SK-N-SH (cell line): ENCODE data around the gene TTLL6. TPM values are rescaled to one million over a fixed set of nuclear protein-coding genes. Genes with fewer than 3 reads are reported as not detected.

Source experiments
- CTCF ChIA-PET: fragments of 300-600, 350-600 bp; formaldehyde crosslinking; extraction: SDS; loops from one replicate; lab custom pipeline; 2021; lab: Yijun Ruan, JAX
- POLR2A ChIA-PET: fragments of 350-600 bp; sonication (Branson Sonifier 250); formaldehyde crosslinking; extraction: SDS; loops from one replicate; lab custom pipeline; 2020; ENCODE audit warnings: antibody characterized with exemption, inconsistent platforms; lab: Yijun Ruan, JAX
- DNase-seq: peaks from one replicate; pipeline ENCODE4 v3.0.0; 2012
- H2AFZ ChIP-seq: fragments of 200-600 bp; sonication (generic); 2 replicates; pipeline ENCODE4 v1.8.1; 2016; ENCODE audit warnings: antibody characterized with exemption, mild to moderate bottlenecking, low read depth
- H3F3A ChIP-seq: fragments of 200-600 bp; sonication (generic); replicated peaks from 2 replicates; pipeline ENCODE3; 2016; ENCODE audit warnings: antibody characterized with exemption, mild to moderate bottlenecking; ENCODE audit not compliant: insufficient read depth
- H3K27ac ChIP-seq, 2 experiments: fragments of 200-500 bp in 1 of 2; fragments of 200-600 bp in 1 of 2; sonication (Bioruptor generic) in 1 of 2; sonication (generic), shearing (Covaris generic) in 1 of 2; 2 replicates each; pipeline versions ENCODE4 v1.5.1 to v1.6.1; 2014 to 2016; ENCODE audit warnings: low read depth in 2 of 2, inconsistent platforms in 1 of 2, low read length in 1 of 2, mild to moderate bottlenecking in 1 of 2, mixed read lengths in 1 of 2
- H3K27me3 ChIP-seq: fragments of 200-600 bp; sonication (generic), shearing (Covaris generic); 2 replicates; pipeline ENCODE4 v1.6.1; 2016; ENCODE audit warnings: mixed run types; ENCODE audit not compliant: insufficient read depth
- H3K36me3 ChIP-seq, 2 experiments: fragments of 200-500 bp in 1 of 2; fragments of 200-600 bp in 1 of 2; sonication (Bioruptor generic) in 1 of 2; sonication (generic) in 1 of 2; replicated peaks in 1 of 2; 2 replicates each; pipeline versions ENCODE3 to v1.5.1; 2014 to 2016; ENCODE audit warnings: low read length in 1 of 2, mild to moderate bottlenecking in 1 of 2; ENCODE audit not compliant: insufficient read depth in 2 of 2, control insufficient read depth in 1 of 2
- H3K4me1 ChIP-seq, 2 experiments: fragments of 200-500 bp in 1 of 2; fragments of 200-600 bp in 1 of 2; sonication (Bioruptor generic) in 1 of 2; sonication (generic), shearing (Covaris generic) in 1 of 2; 2 replicates each; pipeline versions ENCODE4 v1.5.1 to v1.6.1; 2014 to 2016; ENCODE audit warnings: low read depth in 1 of 2, low read length in 1 of 2, mixed run types in 1 of 2; ENCODE audit not compliant: insufficient read depth in 2 of 2, control insufficient read depth in 1 of 2
- H3K4me2 ChIP-seq: fragments of 200-600 bp; sonication (generic), shearing (Covaris generic); 2 replicates; pipeline ENCODE4 v1.6.1; 2017; ENCODE audit warnings: mixed run types
- H3K4me3 ChIP-seq, 2 experiments: fragments of 200-500 bp in 1 of 2; fragments of 200-600 bp in 1 of 2; sonication (Bioruptor generic) in 1 of 2; sonication (generic), shearing (Covaris generic) in 1 of 2; 2 replicates each; pipeline versions ENCODE4 v1.5.1 to v1.8.1; 2014 to 2016; ENCODE audit warnings: low read depth in 2 of 2, inconsistent platforms in 1 of 2, low read length in 1 of 2, mild to moderate bottlenecking in 1 of 2, mixed read lengths in 1 of 2, moderate library complexity in 1 of 2
- H3K79me2 ChIP-seq: fragments of 200-600 bp; sonication (generic); 2 replicates; pipeline ENCODE4 v1.8.1; 2017; ENCODE audit warnings: mild to moderate bottlenecking; ENCODE audit not compliant: insufficient read depth
- H3K9ac ChIP-seq: fragments of 200-600 bp; sonication (generic); 2 replicates; pipeline ENCODE4 v1.6.1; 2017; ENCODE audit warnings: mixed run types
- H3K9me2 ChIP-seq: fragments of 200-600 bp; sonication (generic); 2 replicates; pipeline ENCODE4 v1.6.1; 2017; ENCODE audit warnings: mixed run types
- H3K9me3 ChIP-seq: fragments of 200-600 bp; sonication (generic); 2 replicates; pipeline ENCODE4 v1.6.1; 2017; ENCODE audit warnings: mixed run types, mild to moderate bottlenecking, moderate library complexity
- H4K20me1 ChIP-seq: fragments of 200-600 bp; sonication (generic); 2 replicates; pipeline ENCODE4 v1.6.1; 2017; ENCODE audit warnings: mild to moderate bottlenecking, mixed run types; ENCODE audit not compliant: insufficient read depth
- ELF1 ChIP-seq: IDR thresholded peaks from 2 replicates; pipeline ENCODE4 v1.4.0; 2012
- EP300 ChIP-seq, 2 experiments: IDR thresholded peaks; 2 replicates each; pipeline versions ENCODE4 v1.4.0 to v1.6.1; 2012; ENCODE audit warnings: borderline replicate concordance in 1 of 2, low read depth in 1 of 2, low read length in 1 of 2
- EZH2phosphoT487 ChIP-seq: fragments of 200-600 bp; sonication (generic); IDR thresholded peaks from 2 replicates; pipeline ENCODE4 v1.6.1; 2017; ENCODE audit warnings: low read depth, mixed run types, mild to moderate bottlenecking, antibody characterized with exemption, moderate library complexity, borderline replicate concordance
- GATA2 ChIP-seq: sonication (generic); formaldehyde crosslinking; IDR thresholded peaks from 2 replicates; pipeline ENCODE4 v1.5.0; 2020; ENCODE audit warnings: mild to moderate bottlenecking, missing genetic modification reagents
- MAX ChIP-seq: IDR thresholded peaks from 2 replicates; pipeline ENCODE4 v1.4.0; 2012; ENCODE audit warnings: low read depth
- MXI1 ChIP-seq: IDR thresholded peaks from 2 replicates; pipeline ENCODE4 v1.6.1; 2012; ENCODE audit warnings: mild to moderate bottlenecking, low read depth, low read length, improper control_type of control experiment
- NFIC ChIP-seq: IDR thresholded peaks from 2 replicates; pipeline ENCODE4 v1.4.0; 2012; ENCODE audit warnings: borderline replicate concordance
- POLR2AphosphoS5 ChIP-seq: IDR thresholded peaks from 2 replicates; pipeline ENCODE4 v1.6.1; 2012; ENCODE audit warnings: low read depth, low read length
- REST ChIP-seq: IDR thresholded peaks from 2 replicates; pipeline ENCODE4 v1.6.1; 2012; ENCODE audit warnings: mild to moderate bottlenecking, low read depth, low read length, moderate library complexity
- RXRA ChIP-seq: IDR thresholded peaks from 2 replicates; pipeline ENCODE4 v1.4.0; 2012; ENCODE audit warnings: low read depth, mild to moderate bottlenecking, borderline replicate concordance
- SIN3A ChIP-seq: IDR thresholded peaks from 2 replicates; pipeline ENCODE4 v1.6.1; 2012; ENCODE audit warnings: low read depth, mild to moderate bottlenecking, low read length, moderate library complexity, borderline replicate concordance
- SMC3 ChIP-seq: IDR thresholded peaks from 2 replicates; pipeline ENCODE4 v1.6.1; 2012; ENCODE audit warnings: low read depth, low read length, improper control_type of control experiment
- TAF1 ChIP-seq: IDR thresholded peaks from 2 replicates; pipeline ENCODE4 v1.6.1; 2012; ENCODE audit warnings: low read depth, mild to moderate bottlenecking, low read length, moderate library complexity, borderline replicate concordance
- TCF12 ChIP-seq: IDR thresholded peaks from 2 replicates; pipeline ENCODE4 v1.4.0; 2012
- USF1 ChIP-seq: IDR thresholded peaks from 2 replicates; pipeline ENCODE4 v1.4.0; 2012; ENCODE audit warnings: low read depth, borderline replicate concordance
- YY1 ChIP-seq: IDR thresholded peaks from 2 replicates; pipeline ENCODE4 v1.4.0; 2012; ENCODE audit warnings: low read depth, mild to moderate bottlenecking
- ZBTB33 ChIP-seq: IDR thresholded peaks from 2 replicates; pipeline ENCODE4 v1.4.0; 2012; ENCODE audit warnings: low read depth, borderline replicate concordance
- WGBS: methylation state at CpG from one replicate; pipeline ENCODE4 v1.1.6; 2017; ENCODE audit warnings: low lambda C conversion rate; 5-methylcytosine and 5-hydroxymethylcytosine counted together
- polyA plus RNA-seq, 3 experiments: library from polyadenylated mRNA; depleted of rRNA; stranded (reverse); fragments of >200 nt; gene quantifications; 2 replicates each; pipeline ENCODE4 v1.2.3, GENCODE V29; 2012

The TTLL6 gene
- polyA plus RNA-seq, 1 of the 3 experiments (the other 2 are of a cell fraction): 3.1 TPM

GRCh38 chr17:48757524-48757961, 59.5 kb downstream of the TTLL6 start:
- H3K4me1 ChIP-seq: no peaks in the 10 kb centered on the region
- no peak for DNase-seq
- no peak overlapping the region for H3K27ac ChIP-seq
- H3F3A ChIP-seq: no peaks in the 10 kb centered on the region
- no peaks in the 10 kb centered on the region for H3K9me2 ChIP-seq
- H3K27me3 ChIP-seq: peaks cover 98% of the 10 kb centered on the region
- no peak overlapping the region for H3K4me3 ChIP-seq
- 10% methylated on average over 2 of the region's 2 CpGs for WGBS
- H4K20me1 ChIP-seq: no peaks in the 10 kb centered on the region
- H3K36me3 ChIP-seq: no peaks in the 10 kb centered on the region
- POLR2A ChIA-PET: no interaction called here
- no peaks in the 10 kb centered on the region for H3K9me3 ChIP-seq
- H3K9ac ChIP-seq: no peak overlapping the region
- CTCF ChIA-PET: interaction anchor here (1.3 to 2.1 kb wide), 5 partner anchors 32 to 127 kb away, joined by 4 to 10 read pairs (median 6); no protein-coding TSS in a partner anchor
- H2AFZ ChIP-seq: no peak overlapping the region
- H3K4me2 ChIP-seq: no peak overlapping the region
- TF ChIP-seq YY1: no peak
- no peak for TF ChIP-seq MAX
- TF ChIP-seq EZH2phosphoT487: no peak
- no peak for TF ChIP-seq SIN3A
- no peak for TF ChIP-seq EP300 (IDR thresholded peaks at IDR 0.05; ENCODE audit: borderline replicate concordance in 1 of 2, low read depth in 1 of 2, low read length in 1 of 2)
- TF ChIP-seq ELF1: no peak
- no peak for TF ChIP-seq TAF1
- no peak for TF ChIP-seq MXI1
- no peak for TF ChIP-seq RXRA
- no peak for TF ChIP-seq POLR2AphosphoS5
- no peak for TF ChIP-seq ZBTB33
- no peak for TF ChIP-seq USF1
- no peak for TF ChIP-seq TCF12
- TF ChIP-seq NFIC: no peak
- TF ChIP-seq GATA2 (CRISPR knock-in tag): no peak
- no peaks in the 10 kb centered on the region for H3K79me2 ChIP-seq

GRCh38 chr17:48756830-48757251, 60.2 kb downstream of the TTLL6 start:
- H3K4me3 ChIP-seq: no peak overlapping the region
- H4K20me1 ChIP-seq: no peaks in the 10 kb centered on the region
- H3F3A ChIP-seq: no peaks in the 10 kb centered on the region
- H3K4me2 ChIP-seq: no peak overlapping the region
- CTCF ChIA-PET: interaction anchor here (0.6 to 4.2 kb wide), 4 partner anchors 32 to 563 kb away, joined by 3 to 17 read pairs (median 8); no protein-coding TSS in a partner anchor
- no peaks in the 10 kb centered on the region for H3K4me1 ChIP-seq
- DNase-seq: no peak
- H3K79me2 ChIP-seq: no peaks in the 10 kb centered on the region
- no peaks in the 10 kb centered on the region for H3K36me3 ChIP-seq
- no peaks in the 10 kb centered on the region for H3K9me3 ChIP-seq
- no peak overlapping the region for H3K27ac ChIP-seq
- H3K27me3 ChIP-seq: peaks cover 98% of the 10 kb centered on the region
- POLR2A ChIA-PET: no interaction called here
- WGBS: 26% methylated on average over 3 of the region's 3 CpGs
- no peak overlapping the region for H3K9ac ChIP-seq
- H2AFZ ChIP-seq: no peak overlapping the region
- TF ChIP-seq EZH2phosphoT487 (no peak), REST (no peak), SMC3 (no peak)
- no peaks in the 10 kb centered on the region for H3K9me2 ChIP-seq
